HG03064 (cell line): Measurements from ENCODE around the gene ERI3.

ENCODE experiments used
- ATAC-seq: cut with Tn5 transposase; IDR thresholded peaks from one replicate; pipeline ENCODE4 v1.9.1; 2021; ENCODE audit warnings: low read depth; ENCODE audit not compliant: unreplicated experiment

Gene ERI3

GRCh38 chr1:44263568-44264450, 91.2 kb downstream of the ERI3 start:
- no peak for ATAC-seq

GRCh38 chr1:44262816-44263567, 92.1 kb downstream of the ERI3 start:
- ATAC-seq, result no peak

GRCh38 chr1:44262414-44262813, 92.6 kb downstream of the ERI3 start:
- no peak for ATAC-seq

GRCh38 chr1:44261962-44262361, 93.1 kb downstream of the ERI3 start:
- ATAC-seq, result no peak

- ATAC-seq, result no peak
These were observed 93.8 kb downstream of the ERI3 start for GRCh38 chr1:44261171-44261817.

- ATAC-seq, result no peak
These were observed 94.3 kb downstream of the ERI3 start for GRCh38 chr1:44260792-44261170.

- no peak for ATAC-seq
These were observed 96.0 kb downstream of the ERI3 start for GRCh38 chr1:44259090-44259489.

- no peak for ATAC-seq
These were observed 98.1 kb downstream of the ERI3 start for GRCh38 chr1:44256762-44257554.

GRCh38 chr1:44254392-44254910, 100.6 kb downstream of the ERI3 start:
- ATAC-seq, result no peak

GRCh38 chr1:44251989-44252671, 102.9 kb downstream of the ERI3 start:
- no peak for ATAC-seq

GRCh38 chr1:44251486-44251885, 103.6 kb downstream of the ERI3 start:
- ATAC-seq, result no peak

- ATAC-seq, result no peak
These were observed 104.8 kb downstream of the ERI3 start for GRCh38 chr1:44250068-44250781.

- ATAC-seq, result no peak
These were observed 105.5 kb downstream of the ERI3 start for GRCh38 chr1:44249543-44249942.

GRCh38 chr1:44246806-44247205, 108.3 kb downstream of the ERI3 start:
- no peak for ATAC-seq

- no peak for ATAC-seq
These were observed 110.1 kb downstream of the ERI3 start for GRCh38 chr1:44244986-44245385.

- ATAC-seq, result no peak
These were observed 111.1 kb downstream of the ERI3 start for GRCh38 chr1:44243782-44244495.

GRCh38 chr1:44242746-44243145, 112.3 kb downstream of the ERI3 start:
- ATAC-seq, result no peak
